ENCODE results near the gene B3GNT7. TPM values are rescaled to one million over a fixed set of nuclear protein-coding genes. Genes with fewer than 3 reads are reported as not detected.

Gene B3GNT7
- total RNA-seq, 4 donors from 2014 or later = 2.6 to 3.3 (median 3.0) TPM

GRCh38 chr2:231367178-231367577 lies 28.3 kb upstream of the B3GNT7 start:
- H3K36me3 ChIP-seq = peaks cover 0 to 15% (median 0%) of the 10 kb centered on the region in 3 donors

GRCh38 chr2:231369580-231370428 lies 25.7 kb upstream of the B3GNT7 start:
- Histone ChIP-seq H3K27me3 (no peaks in the 10 kb centered on the region), H3K4me3 (no peak overlapping the region), H3K4me1 (peaks cover 0 to 12% (median 1%) of the 10 kb centered on the region in 4 donors), H3K36me3 (peaks cover 0 to 6% (median 0%) of the 10 kb centered on the region in 3 donors), H3K9me3 (no peaks in the 10 kb centered on the region), H3K27ac (no peak overlapping the region)
- 72 to 76% methylated on average over 22 to 23 of the region's 23 CpGs for WGBS, 2 donors
- no peak for TF ChIP-seq EP300 (IDR thresholded peaks at IDR 0.05)
- no peak for TF ChIP-seq CTCF (IDR thresholded peaks at IDR 0.05)
- TF ChIP-seq POLR2A (IDR thresholded peaks at IDR 0.05) = no peak
- DNase-seq (ENCODE audit: low spot score in 2 of 2) = no peak

More at GRCh38 chr2:231367178-231367577, 28.3 kb upstream of the B3GNT7 start:
- Histone ChIP-seq H3K4me3 (no peak overlapping the region), H3K9me3 (no peaks in the 10 kb centered on the region), H3K27me3 (no peaks in the 10 kb centered on the region), H3K27ac (no peak overlapping the region), H3K4me1 (peaks cover 0 to 14% (median 1%) of the 10 kb centered on the region in 4 donors)
- no peak for TF ChIP-seq POLR2A (IDR thresholded peaks at IDR 0.05)
- WGBS, 2 donors = 94 to 95% methylated on average over 8 of the region's 8 CpGs
- DNase-seq (ENCODE audit: low spot score in 2 of 2) = no peak

DNA sequence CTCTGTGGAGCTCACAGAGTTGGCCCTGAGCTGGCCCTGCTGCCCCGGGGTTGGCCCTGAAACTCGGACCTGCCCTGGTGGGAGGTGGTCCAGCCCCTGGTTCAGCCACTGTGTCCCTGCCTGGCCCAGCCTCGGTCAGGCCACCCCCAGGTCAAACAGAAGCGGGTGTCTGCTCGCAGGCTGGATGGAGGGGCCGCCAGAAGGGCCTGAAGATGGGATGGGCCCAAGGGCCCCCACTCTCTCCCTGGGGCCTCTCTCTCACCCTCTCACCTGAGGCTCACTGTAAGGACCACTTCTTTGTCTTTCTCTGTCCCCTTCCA lies 25.1 kb upstream of the B3GNT7 start:
- peaks cover 0 to 6% (median 1%) of the 10 kb centered on the region in 4 donors for H3K4me1 ChIP-seq
- peaks cover 0 to 6% (median 0%) of the 10 kb centered on the region in 3 donors for H3K36me3 ChIP-seq
- no peak for TF ChIP-seq CTCF (IDR thresholded peaks at IDR 0.05)
- no peak overlapping the region for H3K27ac ChIP-seq
- WGBS, 2 donors = 75% methylated on average over 5 to 6 of the region's 6 CpGs
- H3K4me3 ChIP-seq = no peak overlapping the region
- no peaks in the 10 kb centered on the region for H3K9me3 ChIP-seq
- H3K27me3 ChIP-seq = no peaks in the 10 kb centered on the region
- no peak for DNase-seq (ENCODE audit: low spot score in 2 of 2)

DNA sequence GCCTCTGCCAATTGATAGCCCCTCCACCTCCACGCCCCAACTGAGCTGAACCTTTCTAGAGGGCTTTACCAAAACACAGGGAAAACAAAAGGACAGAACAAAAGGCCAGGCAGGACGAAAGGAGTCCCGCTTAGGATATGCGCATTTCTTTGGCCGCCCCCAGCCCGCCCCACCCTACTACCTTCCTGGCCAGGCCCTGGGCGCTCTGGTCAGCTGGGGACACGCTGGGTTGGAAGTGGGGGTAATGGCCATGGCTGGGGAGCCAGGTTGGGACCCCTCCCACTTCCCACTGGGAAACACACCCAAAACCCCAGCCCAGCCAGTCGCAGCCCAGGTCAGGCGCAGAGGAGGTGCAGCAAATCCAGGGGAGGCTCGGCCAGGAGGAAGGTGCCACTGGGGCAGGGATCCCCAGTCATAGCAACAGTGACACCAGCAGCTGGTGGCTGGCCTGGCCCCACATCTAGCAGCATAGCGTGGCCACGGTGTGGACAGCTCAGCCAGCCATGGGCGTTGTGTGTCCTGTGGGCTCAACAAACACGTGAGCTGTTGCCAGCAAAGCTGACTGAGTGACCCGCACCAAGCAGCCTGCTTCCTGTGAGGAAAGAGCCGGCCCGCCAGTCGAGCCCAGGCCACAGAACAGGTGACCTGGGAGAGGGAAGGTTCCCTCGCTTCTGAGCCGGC lies 24.6 kb upstream of the B3GNT7 start:
- H3K27ac ChIP-seq = no peak overlapping the region
- 82 to 89% methylated on average over 11 to 20 of the region's 21 CpGs for WGBS, 2 donors

More for the DNA sequence above, 24.6 kb upstream of the B3GNT7 start:
- Histone ChIP-seq H3K36me3 (peaks cover 0 to 6% (median 0%) of the 10 kb centered on the region in 3 donors), H3K27me3 (no peaks in the 10 kb centered on the region), H3K9me3 (no peaks in the 10 kb centered on the region), H3K4me1 (peaks cover 0 to 3% (median under 1%) of the 10 kb centered on the region in 4 donors), H3K4me3 (no peak overlapping the region)
- no peak for TF ChIP-seq POLR2A (IDR thresholded peaks at IDR 0.05)
- TF ChIP-seq CTCF (IDR thresholded peaks at IDR 0.05) = no peak
- no peak for TF ChIP-seq EP300 (IDR thresholded peaks at IDR 0.05)
- no peak for DNase-seq (ENCODE audit: low spot score in 2 of 2)
